CD4-positive, alpha-beta T cell (primary cell): ENCODE data around the gene ADAMTS3. TPM values are rescaled to one million over a fixed set of nuclear protein-coding genes. Genes with fewer than 3 reads are reported as not detected.

Experiments
- ATAC-seq: fragments of 200-7000 bp; cut with Tn5 transposase; one replicate; pipeline ENCODE4 v1.10.0; 2022; ENCODE audit warnings: mild to moderate bottlenecking; ENCODE audit not compliant: poor library complexity
- CTCF ChIA-PET: fragments of 350-600 bp; sonication (Branson Sonifier 250); formaldehyde crosslinking; loops from one replicate; lab custom pipeline; 2021; ENCODE audit warnings: antibody characterized with exemption, inconsistent platforms; lab: Charles Lee
- POLR2A ChIA-PET: fragments of 350-600 bp; sonication (Branson Sonifier 250); formaldehyde crosslinking; loops from one replicate; lab custom pipeline; 2021; ENCODE audit warnings: antibody characterized with exemption, inconsistent platforms; lab: Charles Lee
- DNase-seq, 14 experiments: peaks; one replicate each; pipeline ENCODE4 v3.0.0-alpha.2; 2013 to 2020; ENCODE audit warnings: mixed read lengths in 2 of 14
- H3K27ac ChIP-seq, 2 donors: one replicate each; pipeline versions ENCODE4 v1.5.1 to v1.7.0; 2013; ENCODE audit warnings: low read length in 2 of 2, low read depth in 1 of 2, mild to moderate bottlenecking in 1 of 2
- H3K27me3 ChIP-seq, 2 experiments: 1 replicate in 1 of 2; 2 replicates in 1 of 2; pipeline versions ENCODE4 v1.6.1 to v1.7.0; 2013; ENCODE audit warnings: low read length in 2 of 2, control low read depth in 1 of 2, mild to moderate bottlenecking in 1 of 2, moderate library complexity in 1 of 2; ENCODE audit not compliant: insufficient read depth in 2 of 2, control insufficient read depth in 1 of 2
- H3K36me3 ChIP-seq: one replicate; pipeline ENCODE4 v1.6.1; 2013; ENCODE audit warnings: low read length, control low read depth; ENCODE audit not compliant: insufficient read depth
- H3K4me1 ChIP-seq: one replicate; pipeline ENCODE4 v1.6.1; 2013; ENCODE audit warnings: low read length, control low read depth; ENCODE audit not compliant: insufficient read depth
- H3K4me3 ChIP-seq: one replicate; pipeline ENCODE4 v1.5.1; 2013; ENCODE audit warnings: mild to moderate bottlenecking, low read length, moderate library complexity
- H3K9me3 ChIP-seq, 2 experiments: 1 replicate in 1 of 2; 2 replicates in 1 of 2; pipeline versions ENCODE4 v1.6.1 to v1.7.0; 2013; ENCODE audit warnings: low read length in 2 of 2, mild to moderate bottlenecking in 2 of 2, control low read depth in 1 of 2, moderate library complexity in 1 of 2; ENCODE audit not compliant: control insufficient read depth in 1 of 2, insufficient read depth in 1 of 2
- H3K27ac Mint-ChIP-seq: one replicate; pipeline ENCODE4 v1.8.0; 2020; ENCODE audit warnings: mixed read lengths
- H3K27me3 Mint-ChIP-seq: one replicate; pipeline ENCODE4 v1.8.0; 2021; ENCODE audit warnings: mixed read lengths
- H3K36me3 Mint-ChIP-seq: one replicate; pipeline ENCODE4 v1.8.0; 2021; ENCODE audit warnings: low read depth, mixed read lengths
- H3K4me1 Mint-ChIP-seq: one replicate; pipeline ENCODE4 v1.8.0; 2021; ENCODE audit warnings: low read depth, mixed read lengths
- H3K4me3 Mint-ChIP-seq: one replicate; pipeline ENCODE4 v1.8.0; 2020; ENCODE audit warnings: mild to moderate bottlenecking, mixed read lengths
- H3K9me3 Mint-ChIP-seq: one replicate; pipeline ENCODE4 v1.8.0; 2020; ENCODE audit warnings: mixed read lengths
- CTCF ChIP-seq: fragments of 200-600 bp; IDR thresholded peaks from one replicate; pipeline ENCODE4 v1.8.0; 2022; ENCODE audit warnings: antibody characterized with exemption, mild to moderate bottlenecking
- intact Hi-C, 2 experiments: fragments of 100-400 bp; cut with DNase I in 1 of 2; cut with micrococcal nuclease in 1 of 2; formaldehyde crosslinking; loops; one replicate each; pipeline versions ENCODE4 v1.15.1 to v1.9.0; 2023 to 2025; cut with DNase I, micrococcal nuclease
- total RNA-seq, 174 experiments: library from RNA in 2 of 174; stranded (reverse) in 2 of 174; gene quantifications; one replicate each; pipeline ENCODE4 v1.2.3 and lab custom pipeline; 2021 to 2026

ADAMTS3 gene
- total RNA-seq, 2 experiments from 2014 or later, result not detected

GRCh38 chr4:72424006-72424405 is 145.0 kb downstream of the ADAMTS3 start:
- no peaks in the 10 kb centered on the region for H3K4me1 ChIP-seq
- Mint-ChIP-seq H3K4me1 (no peaks in the 10 kb centered on the region), H3K36me3 (no peaks in the 10 kb centered on the region), H3K27ac (no peak overlapping the region), H3K4me3 (no peak overlapping the region), H3K9me3 (no peaks in the 10 kb centered on the region), H3K27me3 (no peaks in the 10 kb centered on the region)
- no peak for TF ChIP-seq CTCF
- CTCF ChIA-PET, result no interaction called here
- POLR2A ChIA-PET, result no interaction called here
- no peaks in the 10 kb centered on the region for H3K36me3 ChIP-seq
- no peaks in the 10 kb centered on the region for H3K9me3 ChIP-seq
- intact Hi-C loops, result no loop called here
- DNase-seq, result no peak
- H3K4me3 ChIP-seq, result no peak overlapping the region
- no peak for ATAC-seq
- no peaks in the 10 kb centered on the region for H3K27me3 ChIP-seq
- H3K27ac ChIP-seq, result no peak overlapping the region

- H3K27ac Mint-ChIP-seq, result no peak overlapping the region
- H3K27ac ChIP-seq, result no peak overlapping the region
- no peaks in the 10 kb centered on the region for H3K4me1 ChIP-seq
- H3K4me3 Mint-ChIP-seq, result no peak overlapping the region
- ChIA-PET POLR2A (no interaction called here), CTCF (no interaction called here)
- no peak overlapping the region for H3K4me3 ChIP-seq
- H3K27me3 Mint-ChIP-seq, result no peaks in the 10 kb centered on the region
- TF ChIP-seq CTCF, result no peak
- intact Hi-C loops, result no loop called here
- H3K36me3 Mint-ChIP-seq, result no peaks in the 10 kb centered on the region
- ATAC-seq, result no peak
- no peaks in the 10 kb centered on the region for H3K4me1 Mint-ChIP-seq
- DNase-seq, result no peak
- H3K9me3 ChIP-seq, result no peaks in the 10 kb centered on the region
- no peaks in the 10 kb centered on the region for H3K36me3 ChIP-seq
- H3K9me3 Mint-ChIP-seq, result no peaks in the 10 kb centered on the region
- no peaks in the 10 kb centered on the region for H3K27me3 ChIP-seq
These were observed 146.6 kb downstream of the ADAMTS3 start for GRCh38 chr4:72422416-72422815.

GRCh38 chr4:72418458-72418857 is 150.6 kb downstream of the ADAMTS3 start:
- H3K4me3 Mint-ChIP-seq, result no peak overlapping the region
- no peaks in the 10 kb centered on the region for H3K9me3 Mint-ChIP-seq
- POLR2A ChIA-PET, result no interaction called here
- no peak for TF ChIP-seq CTCF
- no peaks in the 10 kb centered on the region for H3K4me1 Mint-ChIP-seq
- no peaks in the 10 kb centered on the region for H3K36me3 Mint-ChIP-seq
- H3K4me3 ChIP-seq, result no peak overlapping the region
- no peak overlapping the region for H3K27ac ChIP-seq
- H3K27me3 ChIP-seq, result no peaks in the 10 kb centered on the region
- H3K36me3 ChIP-seq, result no peaks in the 10 kb centered on the region
- ATAC-seq, result no peak
- no peaks in the 10 kb centered on the region for H3K27me3 Mint-ChIP-seq
- CTCF ChIA-PET, result no interaction called here
- no peaks in the 10 kb centered on the region for H3K4me1 ChIP-seq
- DNase-seq, result no peak
- intact Hi-C loops, result no loop called here
- no peak overlapping the region for H3K27ac Mint-ChIP-seq
- no peaks in the 10 kb centered on the region for H3K9me3 ChIP-seq
